Stomach (tissue), 19 donors: ENCODE results near the gene OR51B2. TPM values are rescaled to one million over a fixed set of nuclear protein-coding genes. Genes with fewer than 3 reads are reported as not detected.

Experiments
- DNase-seq, 2 donors: peaks; one replicate each; pipeline versions ENCODE4 v3.0.0 to v3.0.0-alpha.2; 2013 to 2019
- H3K27ac ChIP-seq, 5 donors: fragments of 200-600 bp in 4 of 5; sonication (generic) in 4 of 5; one replicate each; pipeline ENCODE4 v1.5.1; 2013 to 2019; ENCODE audit warnings: mild to moderate bottlenecking in 1 of 5, moderate library complexity in 1 of 5
- H3K27me3 ChIP-seq, 3 donors: fragments of 200-600 bp; sonication (generic); one replicate each; pipeline ENCODE4 v1.5.1; 2017 to 2019; ENCODE audit warnings: mixed run types in 1 of 3
- H3K36me3 ChIP-seq, 4 donors: fragments of 200-600 bp; sonication (generic); 1 replicate in 3 of 4; 2 replicates in 1 of 4; pipeline ENCODE4 v1.5.1; 2016 to 2019
- H3K4me1 ChIP-seq, 4 donors: fragments of 200-600 bp; sonication (generic); one replicate each; pipeline ENCODE4 v1.5.1; 2016 to 2019
- H3K4me3 ChIP-seq, 4 donors: fragments of 200-600 bp; sonication (generic) in 3 of 4; one replicate each; pipeline ENCODE4 v1.5.1; 2016 to 2019; ENCODE audit warnings: mild to moderate bottlenecking in 1 of 4
- H3K9me3 ChIP-seq, 4 donors: fragments of 200-600 bp; sonication (generic); one replicate each; pipeline ENCODE4 v1.5.1; 2016 to 2019
- EP300 ChIP-seq: sonication (generic); formaldehyde crosslinking; IDR thresholded peaks from one replicate; pipeline ENCODE4 v1.6.1; 2017; ENCODE audit warnings: antibody characterized with exemption
- POLR2A ChIP-seq, 4 donors: fragments of 450-650 bp; IDR thresholded peaks; one replicate each; pipeline ENCODE4 v1.6.1; 2016; ENCODE audit warnings: antibody characterized with exemption in 4 of 4, control low read depth in 2 of 4, mild to moderate bottlenecking in 1 of 4, moderate library complexity in 1 of 4
- POLR2AphosphoS5 ChIP-seq, 3 donors: sonication (generic); formaldehyde crosslinking; IDR thresholded peaks; one replicate each; pipeline ENCODE4 v1.6.1; 2016; ENCODE audit warnings: antibody characterized with exemption in 3 of 3
- WGBS, 5 donors: extraction: QIAGEN DNeasy Blood & Tissue Kit in 3 of 5; methylation state at CpG; one replicate each; pipeline versions ENCODE4 v1.1.5 to v1.1.7; 2013 to 2018; 5-methylcytosine and 5-hydroxymethylcytosine counted together
- intact Hi-C: fragments of 100-400 bp; cut with DNase I; formaldehyde crosslinking; loops from one replicate; pipeline ENCODE4 v1.15.1; 2023; ENCODE audit warnings: low total_unique reads
- long read RNA-seq, 10 donors: transcript quantifications; one replicate each; lab custom pipeline, GENCODE V29; 2026
- polyA plus RNA-seq, 3 donors: library from polyadenylated mRNA; stranded (reverse); fragments of 200-250 nt; gene quantifications; one replicate each; pipeline ENCODE4 v1.2.3, GENCODE V29; 2013
- total RNA-seq, 5 donors: library from RNA; depleted of rRNA; stranded (reverse); fragments of >200 nt; gene quantifications; one replicate each; pipeline versions ENCODE4 v1.1.0 to v1.2.3, GENCODE V29; 2014 to 2016
- TF ChIP-seq, protein P1 (sequence below), 7 experiments: fragments of 450-650 bp in 4 of 7; fragments of 200-600 bp in 3 of 7; sonication (generic) in 3 of 7; IDR thresholded peaks; one replicate each; pipeline ENCODE4 v1.5.1; 2016 to 2019; ENCODE audit warnings: antibody characterized with exemption in 7 of 7, control low read depth in 2 of 7, mild to moderate bottlenecking in 1 of 7
- donor health status: healthy with polysubstance abuse.
- donor health status: Bipolar disorder and iron deficiency.
- donor health status: healthy.

OR51B2 gene, protein sequence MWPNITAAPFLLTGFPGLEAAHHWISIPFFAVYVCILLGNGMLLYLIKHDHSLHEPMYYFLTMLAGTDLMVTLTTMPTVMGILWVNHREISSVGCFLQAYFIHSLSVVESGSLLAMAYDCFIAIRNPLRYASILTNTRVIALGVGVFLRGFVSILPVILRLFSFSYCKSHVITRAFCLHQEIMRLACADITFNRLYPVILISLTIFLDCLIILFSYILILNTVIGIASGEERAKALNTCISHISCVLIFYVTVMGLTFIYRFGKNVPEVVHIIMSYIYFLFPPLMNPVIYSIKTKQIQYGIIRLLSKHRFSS
- under 1 TPM in 1 of 5 donors, not detected in 4; 0.92 TPM for total RNA-seq
- polyA plus RNA-seq = not detected
- long read RNA-seq, donor 1 = 0 reads
- long read RNA-seq, donor 2 = 0 reads
- long read RNA-seq, donor 3 = 0 reads
- long read RNA-seq, donor 4 = 0 reads
- long read RNA-seq, donor 5 = 0 reads
- long read RNA-seq, donor 6 = 0 reads
- long read RNA-seq, donor 7 = 0 reads
- long read RNA-seq, donor 8 = 0 reads
- long read RNA-seq, donor 9 = 0 reads
- long read RNA-seq, donor 10 = 0 reads

DNA sequence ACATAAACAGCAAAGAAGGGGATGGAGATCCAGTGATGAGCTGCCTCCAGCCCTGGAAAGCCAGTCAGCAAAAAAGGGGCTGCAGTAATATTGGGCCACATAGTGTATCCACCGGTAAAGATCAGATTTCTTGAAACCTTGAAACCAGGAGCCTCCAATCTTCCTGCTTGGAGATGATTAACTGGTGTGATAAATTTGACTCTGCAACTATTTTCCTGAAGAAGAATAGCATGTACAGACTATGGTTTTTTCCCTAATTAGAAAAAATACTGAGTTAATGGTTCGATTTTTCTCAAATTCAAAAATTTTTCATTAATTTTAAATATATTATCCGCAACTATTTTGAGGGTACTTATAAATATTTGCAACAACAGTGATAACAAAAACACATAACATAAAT is at the start of gene OR51B2:
Gene OR51B2 (minus strand): TSS at position 101 of the 400 bp plus-strand sequence. CDS start 0 bp downstream, at position 101.
- TF ChIP-seq, protein P1, sequence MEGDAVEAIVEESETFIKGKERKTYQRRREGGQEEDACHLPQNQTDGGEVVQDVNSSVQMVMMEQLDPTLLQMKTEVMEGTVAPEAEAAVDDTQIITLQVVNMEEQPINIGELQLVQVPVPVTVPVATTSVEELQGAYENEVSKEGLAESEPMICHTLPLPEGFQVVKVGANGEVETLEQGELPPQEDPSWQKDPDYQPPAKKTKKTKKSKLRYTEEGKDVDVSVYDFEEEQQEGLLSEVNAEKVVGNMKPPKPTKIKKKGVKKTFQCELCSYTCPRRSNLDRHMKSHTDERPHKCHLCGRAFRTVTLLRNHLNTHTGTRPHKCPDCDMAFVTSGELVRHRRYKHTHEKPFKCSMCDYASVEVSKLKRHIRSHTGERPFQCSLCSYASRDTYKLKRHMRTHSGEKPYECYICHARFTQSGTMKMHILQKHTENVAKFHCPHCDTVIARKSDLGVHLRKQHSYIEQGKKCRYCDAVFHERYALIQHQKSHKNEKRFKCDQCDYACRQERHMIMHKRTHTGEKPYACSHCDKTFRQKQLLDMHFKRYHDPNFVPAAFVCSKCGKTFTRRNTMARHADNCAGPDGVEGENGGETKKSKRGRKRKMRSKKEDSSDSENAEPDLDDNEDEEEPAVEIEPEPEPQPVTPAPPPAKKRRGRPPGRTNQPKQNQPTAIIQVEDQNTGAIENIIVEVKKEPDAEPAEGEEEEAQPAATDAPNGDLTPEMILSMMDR (IDR thresholded peaks at IDR 0.05) = no peak
- TF ChIP-seq POLR2A (IDR thresholded peaks at IDR 0.05) (no peak), EP300 (no peak), POLR2AphosphoS5 (IDR thresholded peaks at IDR 0.05) (no peak)
- intact Hi-C loops = no loop called here

DNA sequence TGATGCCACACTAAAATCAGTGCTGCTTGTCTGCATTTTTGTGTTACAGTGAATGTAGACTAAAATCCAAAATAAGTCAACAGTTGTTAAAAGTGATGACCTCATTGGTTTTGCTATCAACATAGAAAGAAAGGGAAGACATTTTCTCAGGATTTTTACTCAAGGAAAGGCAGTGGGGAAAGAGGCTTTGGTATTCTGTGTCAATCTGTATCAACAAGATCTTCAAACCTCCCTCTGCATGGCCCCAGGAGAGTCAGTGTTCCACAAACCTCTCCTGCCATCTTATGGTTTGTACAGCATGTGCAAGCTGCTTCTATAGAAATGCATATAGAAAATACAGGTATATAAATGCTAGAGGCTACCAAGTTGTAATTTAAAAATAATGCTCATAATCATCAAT is 45.7 kb upstream of the OR51B2 start:
- intact Hi-C loops = no loop called here
- H3K36me3 ChIP-seq = no peaks in the 10 kb centered on the region

More for the DNA sequence above, at the start of gene OR51B2:
- H3K9me3 ChIP-seq = no peaks in the 10 kb centered on the region
- H3K4me3 ChIP-seq = no peak within 1 kb of the TSS
- no peaks in the 10 kb centered on the region for H3K36me3 ChIP-seq
- no peak for DNase-seq
- H3K27me3 ChIP-seq = no peaks in the 10 kb centered on the region
- H3K4me1 ChIP-seq = no peaks in the 10 kb centered on the region
- H3K27ac ChIP-seq = no peak within 1 kb of the TSS
- 66 to 86% (median 73%) methylated on average over 3 of the region's 3 CpGs for WGBS, 5 donors

DNA sequence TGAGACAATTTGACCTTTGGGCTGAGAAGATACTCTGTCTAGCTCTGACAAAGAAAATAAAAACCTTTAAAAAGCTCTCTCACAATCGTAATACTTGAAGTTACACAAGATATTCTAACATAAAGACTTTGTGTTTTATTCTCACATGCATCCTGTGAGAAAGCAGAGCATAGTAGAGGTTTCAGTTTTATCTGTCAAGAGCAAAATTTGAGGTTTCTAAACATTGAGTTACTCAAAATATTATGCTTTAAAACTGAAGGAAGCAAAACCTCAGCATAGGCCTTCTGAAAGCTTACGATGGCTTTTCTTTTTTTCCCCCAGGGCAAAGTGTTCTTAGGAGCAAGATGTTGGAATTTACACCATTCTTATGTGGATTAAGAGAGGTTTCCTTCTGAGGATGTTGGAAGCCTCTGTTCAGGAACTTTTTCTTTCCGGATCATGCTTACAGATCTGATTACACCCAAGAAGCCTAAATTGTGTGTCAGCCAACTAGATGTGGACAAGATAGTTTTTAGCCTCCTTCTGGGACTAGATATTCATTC is 44.5 kb upstream of the OR51B2 start:
- intact Hi-C loops = no loop called here
- H3K9me3 ChIP-seq = peaks cover 0 to 3% (median 0%) of the 10 kb centered on the region in 4 donors
- no peak overlapping the region for H3K27ac ChIP-seq
- no peaks in the 10 kb centered on the region for H3K27me3 ChIP-seq
- no peak overlapping the region for H3K4me3 ChIP-seq
- DNase-seq = no peak
- H3K4me1 ChIP-seq = no peaks in the 10 kb centered on the region
- TF ChIP-seq EP300 = no peak
- no peaks in the 10 kb centered on the region for H3K36me3 ChIP-seq
- 59 to 85% (median 71%) methylated on average over 3 of the region's 3 CpGs for WGBS, 5 donors

More for the DNA sequence above, 45.7 kb upstream of the OR51B2 start:
- H3K4me3 ChIP-seq = no peak overlapping the region
- H3K4me1 ChIP-seq = no peaks in the 10 kb centered on the region
- H3K27ac ChIP-seq = no peak overlapping the region
- TF ChIP-seq EP300 = no peak
- TF ChIP-seq POLR2AphosphoS5 (IDR thresholded peaks at IDR 0.05) = no peak
- TF ChIP-seq, protein P1 (IDR thresholded peaks at IDR 0.05) = no peak
- H3K9me3 ChIP-seq = peaks cover 0 to 3% (median 0%) of the 10 kb centered on the region in 4 donors
- DNase-seq = peak in 1 of 2 donors; percentile 10
- no peaks in the 10 kb centered on the region for H3K27me3 ChIP-seq

DNA sequence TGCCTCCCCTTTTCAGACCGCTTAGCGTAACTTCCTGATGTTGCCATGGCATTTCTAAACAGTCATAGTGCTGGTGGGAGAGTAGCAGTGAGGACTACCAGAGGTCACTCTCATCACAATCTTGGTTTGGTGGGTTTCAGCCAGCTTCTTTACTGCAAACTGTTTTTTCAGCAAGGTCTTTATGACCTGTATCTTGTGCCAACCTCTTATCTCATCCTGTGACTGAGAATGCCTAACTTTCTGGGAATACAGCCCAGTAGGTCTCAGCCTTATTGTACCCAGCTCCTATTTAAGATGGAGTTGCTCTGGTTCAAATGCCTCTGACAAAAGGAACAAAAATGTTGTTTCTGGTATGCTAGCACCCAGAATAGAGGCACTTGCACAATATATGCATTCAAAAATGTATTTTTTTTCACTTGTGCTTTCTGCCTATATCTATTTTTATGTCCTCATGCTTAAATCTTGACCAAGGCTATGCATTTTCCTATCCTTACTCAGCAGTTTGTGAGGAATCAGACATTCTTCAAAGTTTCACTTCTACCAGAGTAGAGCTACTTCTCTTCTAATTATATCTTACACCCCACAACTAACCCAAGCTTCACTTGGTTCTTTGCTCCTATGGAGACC is 43.5 kb upstream of the OR51B2 start:
- H3K4me1 ChIP-seq = no peaks in the 10 kb centered on the region
- no peaks in the 10 kb centered on the region for H3K9me3 ChIP-seq
- no peaks in the 10 kb centered on the region for H3K27me3 ChIP-seq
- H3K4me3 ChIP-seq = no peak overlapping the region
- H3K36me3 ChIP-seq = no peaks in the 10 kb centered on the region
- TF ChIP-seq, protein P1 (IDR thresholded peaks at IDR 0.05) = no peak
- intact Hi-C loops = no loop called here
- no peak overlapping the region for H3K27ac ChIP-seq
- no peak for DNase-seq
- WGBS, 5 donors = 32 to 88% (median 53%) methylated on average over 2 of the region's 2 CpGs
